HG02981 (cell line): Measurements from ENCODE around the gene IQGAP1.
A peak's percentile ranks its signal among the peaks of the same experiment; 100 is the strongest.
"Not testable (repeated sequence)": the region's sequence is repeated elsewhere in the genome, so short reads cannot be mapped to it uniquely, and the experiment has no call there.

Experiments
- ATAC-seq: cut with Tn5 transposase; IDR thresholded peaks from one replicate; pipeline ENCODE4 v1.9.1; 2021; ENCODE audit warnings: mild to moderate bottlenecking, moderate library complexity; ENCODE audit not compliant: unreplicated experiment

Gene IQGAP1

GRCh38 chr15:90387534-90388461 is at the start of gene IQGAP1:
Gene IQGAP1 (plus strand): TSS chr15:90388242. CDS start chr15:90388342, 100 bp downstream.
- peak; percentile 90 for ATAC-seq

GRCh38 chr15:90338532-90338931 is 49.5 kb upstream of the IQGAP1 start:
- ATAC-seq, result no peak

GRCh38 chr15:90340345-90340744 is 47.7 kb upstream of the IQGAP1 start:
- no peak for ATAC-seq

- ATAC-seq, result no peak
Measured at GRCh38 chr15:90343302-90343790, 44.7 kb upstream of the IQGAP1 start.

GRCh38 chr15:90344662-90345061 is 43.4 kb upstream of the IQGAP1 start:
- no peak for ATAC-seq

GRCh38 chr15:90345857-90346256 is 42.2 kb upstream of the IQGAP1 start:
- ATAC-seq, result no peak

GRCh38 chr15:90347431-90348065 is 40.5 kb upstream of the IQGAP1 start:
- ATAC-seq, result not testable (repeated sequence)

GRCh38 chr15:90348456-90348855 is 39.6 kb upstream of the IQGAP1 start:
- no peak for ATAC-seq

- no peak for ATAC-seq
Measured at GRCh38 chr15:90349072-90349471, 39.0 kb upstream of the IQGAP1 start.

- no peak for ATAC-seq
Measured at GRCh38 chr15:90349821-90350220, 38.2 kb upstream of the IQGAP1 start.

- ATAC-seq, result no peak
Measured at GRCh38 chr15:90351479-90352106, 36.4 kb upstream of the IQGAP1 start.

- ATAC-seq, result peak; percentile 99
Measured at GRCh38 chr15:90352107-90352893, 35.7 kb upstream of the IQGAP1 start, which contains the start of gene ZNF774. Gene ZNF774 (plus strand): TSS chr15:90352284. CDS start chr15:90354661, 2,377 bp downstream.

GRCh38 chr15:90354986-90355385 is 33.1 kb upstream of the IQGAP1 start:
- ATAC-seq, result no peak

GRCh38 chr15:90358124-90359033 is 29.7 kb upstream of the IQGAP1 start:
- ATAC-seq, result no peak

GRCh38 chr15:90360746-90361145 is 27.3 kb upstream of the IQGAP1 start:
- no peak for ATAC-seq

- ATAC-seq, result no peak
Measured at GRCh38 chr15:90362936-90363212, 25.2 kb upstream of the IQGAP1 start.

GRCh38 chr15:90364251-90364650 is 23.8 kb upstream of the IQGAP1 start:
- ATAC-seq, result no peak

- no peak for ATAC-seq
Measured at GRCh38 chr15:90365414-90366055, 22.5 kb upstream of the IQGAP1 start.

GRCh38 chr15:90367576-90367975 is 20.5 kb upstream of the IQGAP1 start:
- ATAC-seq, result no peak
